Stimulated activated CD8-positive, alpha-beta memory T cell treated with anti-CD3 and anti-CD28 coated beads, Interleukin-4, amount 100 ng/mL, for 48 hours (primary cell): ENCODE results near the gene ERFL.

Experiments used
- DNase-seq: peaks from one replicate; pipeline ENCODE4 v3.0.0-alpha.2; 2020

Gene ERFL

DNA sequence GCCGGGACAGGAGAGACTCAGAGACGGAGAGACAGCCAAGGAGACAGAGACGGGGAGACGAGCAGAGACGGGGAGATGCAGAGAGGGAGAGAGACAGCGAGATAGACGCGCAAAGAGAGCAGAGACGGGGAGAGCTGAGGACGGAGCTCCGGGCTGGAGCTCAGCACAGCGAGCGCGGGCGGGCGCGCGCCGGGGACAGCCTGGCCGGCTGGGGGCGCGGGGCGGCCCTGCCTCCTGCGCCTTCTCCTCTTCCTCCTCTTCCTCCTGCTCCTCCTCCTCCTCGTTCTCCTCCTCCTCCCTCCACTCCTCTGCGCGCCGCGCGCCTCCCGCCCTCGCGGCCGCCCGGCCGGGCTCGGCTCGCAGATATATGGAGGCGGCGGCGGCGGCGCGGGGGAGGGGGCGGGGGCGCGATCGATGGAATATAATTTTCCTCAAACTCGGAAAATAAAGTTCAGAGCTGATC, at the start of gene ERFL:
Gene ERFL (minus strand): TSS at position 229 of the 463 bp plus-strand sequence. CDS start 15,530 bp downstream, outside the sequence.
- DNase-seq, result peak; percentile 52

DNA sequence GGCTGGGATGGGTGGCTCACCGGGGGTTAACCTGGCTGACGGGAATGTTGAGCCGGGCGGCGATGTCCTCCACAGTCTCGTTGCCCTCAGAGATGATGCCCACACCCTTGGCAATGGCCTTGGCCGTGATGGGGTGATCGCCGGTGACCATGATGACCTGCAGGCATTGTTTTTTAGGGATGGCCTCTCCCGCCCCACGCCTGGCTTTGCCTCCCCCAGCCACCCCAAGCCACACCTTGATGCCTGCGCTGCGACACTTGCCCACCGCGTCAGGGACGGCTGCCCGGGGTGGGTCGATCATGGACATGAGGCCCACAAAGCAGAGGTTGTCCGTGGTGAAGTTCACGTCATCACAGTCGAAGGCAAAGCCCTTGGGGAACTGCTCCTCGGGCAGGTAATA, 49.7 kb upstream of the ERFL start:
- no peak for DNase-seq

DNA sequence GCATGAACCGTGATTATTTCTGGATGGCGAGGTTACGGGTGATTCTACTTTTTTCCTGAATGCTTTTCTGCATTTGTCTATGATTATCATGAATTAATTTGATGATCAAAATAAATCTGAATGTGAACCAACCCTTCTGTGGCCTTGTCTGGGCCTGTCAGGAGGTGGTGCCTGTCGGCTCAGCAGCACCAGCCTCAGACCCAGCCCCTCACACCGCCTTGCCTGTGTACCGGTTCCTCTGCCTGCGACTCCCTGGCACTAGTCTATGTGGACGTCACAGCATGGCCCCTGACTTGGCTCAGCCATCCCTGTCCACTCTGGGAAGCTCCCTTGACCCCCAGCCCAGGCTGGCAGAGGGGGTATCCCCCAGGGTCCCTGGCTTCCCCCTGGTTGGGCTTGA, 46.4 kb upstream of the ERFL start:
- no peak for DNase-seq

GRCh38 chr19:41971363-41971762, 43.1 kb upstream of the ERFL start:
- no peak for DNase-seq

DNA sequence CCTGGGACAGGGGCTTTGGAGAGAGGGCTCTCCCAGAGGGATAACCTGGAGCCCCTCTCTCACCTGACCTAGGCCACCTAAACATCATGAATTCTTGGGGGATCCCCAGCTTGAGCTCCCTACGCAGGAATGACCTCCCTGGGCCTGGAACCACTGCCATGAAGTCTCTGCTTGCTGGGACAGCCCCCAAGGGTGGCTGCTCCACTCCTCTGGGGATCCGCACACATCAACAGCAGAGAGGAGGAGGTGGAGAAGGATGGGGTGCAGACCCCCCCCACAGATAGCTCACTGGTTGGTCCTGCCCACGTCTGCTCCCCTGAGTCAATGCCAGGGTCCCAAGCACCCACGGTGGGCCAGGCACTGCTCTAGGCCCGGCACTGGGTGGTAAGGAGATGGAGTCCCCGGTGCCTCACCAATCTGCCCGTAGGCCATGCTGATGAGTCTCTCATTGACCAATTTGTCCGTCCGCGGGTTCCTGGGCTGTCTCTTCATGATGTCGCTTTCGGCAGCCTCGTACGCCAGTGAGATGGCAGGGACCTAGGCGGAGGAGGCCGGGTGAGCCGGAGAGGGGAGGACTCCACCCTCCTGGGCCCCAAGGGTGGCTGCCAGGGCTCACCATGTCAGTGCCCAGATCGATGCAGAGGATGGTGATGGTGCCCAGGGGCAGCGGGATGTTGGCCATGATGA, 41.7 kb upstream of the ERFL start:
- DNase-seq, result no peak

DNA sequence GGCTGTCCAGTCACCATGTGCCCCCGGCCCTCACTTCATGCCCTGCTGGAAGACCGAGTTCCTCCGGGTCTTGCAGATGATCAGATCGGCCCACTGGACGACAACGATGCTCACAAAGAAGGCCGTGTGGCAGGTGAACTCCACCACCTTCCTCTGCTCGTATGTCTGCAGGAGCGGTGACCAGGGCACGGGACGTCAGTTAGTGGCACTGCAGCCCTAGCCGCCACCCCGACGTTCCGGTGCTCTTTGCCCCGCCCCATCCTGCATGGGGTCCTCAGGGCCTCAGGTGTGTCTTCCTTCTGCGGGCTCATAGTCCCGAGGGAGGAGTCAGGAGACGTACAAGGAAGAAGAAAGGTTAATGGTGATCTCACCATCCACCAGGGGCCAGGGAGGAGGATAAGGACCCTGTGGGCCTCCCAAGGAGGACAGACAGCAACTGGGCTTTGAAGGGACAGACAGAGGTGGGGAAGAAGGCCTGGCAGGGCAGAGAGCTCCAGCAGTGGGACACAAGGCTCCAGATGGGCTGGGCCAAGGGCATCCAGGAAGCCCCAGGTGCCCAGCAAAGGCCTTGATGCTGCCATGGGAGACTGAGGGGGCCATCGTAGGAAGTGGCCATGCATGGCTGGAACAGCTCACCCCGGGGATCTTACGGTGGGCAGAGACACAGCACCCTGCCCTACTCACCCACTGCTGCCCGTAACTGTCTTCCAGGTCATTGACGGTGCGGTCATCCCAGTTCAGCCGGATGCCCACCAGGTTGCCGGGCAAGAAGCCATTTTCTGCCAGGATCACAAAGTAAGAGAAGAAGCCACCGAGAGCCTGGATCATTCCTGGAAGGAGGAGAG, 40.7 kb upstream of the ERFL start:
- no peak for DNase-seq

DNA sequence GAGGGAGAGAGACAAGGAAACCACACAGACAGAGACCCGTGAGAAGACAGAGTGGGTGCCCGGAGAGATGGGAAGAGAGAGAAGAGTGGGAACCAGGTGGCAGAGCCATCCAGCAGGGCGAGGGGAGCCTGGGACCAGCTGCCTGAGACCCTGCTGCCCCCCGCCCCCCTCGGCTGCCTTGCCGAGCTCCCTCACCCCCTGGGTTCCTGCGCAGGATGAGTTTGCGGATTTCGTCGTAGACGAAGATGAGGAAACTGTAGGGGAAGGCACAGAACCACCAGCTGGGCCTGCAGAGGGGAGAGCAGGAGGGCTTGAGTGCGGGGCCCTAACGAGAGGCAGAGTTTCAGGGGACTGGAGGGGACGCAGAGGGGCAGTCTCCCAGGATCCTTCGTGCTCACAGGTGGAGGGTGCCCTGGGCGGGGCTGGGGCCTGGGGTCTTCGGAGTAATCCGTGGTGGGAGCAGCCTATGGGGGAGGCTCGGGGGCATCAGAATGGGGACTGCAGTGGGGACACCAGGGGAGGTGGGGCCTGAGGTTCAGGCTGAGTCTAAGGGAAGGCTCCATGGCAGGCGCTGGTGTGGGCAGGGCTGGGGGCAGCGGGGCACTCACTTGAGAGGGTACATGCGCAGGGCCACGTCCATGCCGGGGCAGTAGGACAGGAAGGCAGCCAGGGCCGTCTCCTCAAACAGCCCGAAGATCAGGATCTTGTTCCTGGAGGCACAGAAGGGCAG, 39.0 kb upstream of the ERFL start:
- DNase-seq, result no peak

- DNase-seq, result no peak
Observed at GRCh38 chr19:41965106-41965505, 36.9 kb upstream of the ERFL start.

- DNase-seq, result no peak
Observed at GRCh38 chr19:41960973-41961372, 32.7 kb upstream of the ERFL start.

DNA sequence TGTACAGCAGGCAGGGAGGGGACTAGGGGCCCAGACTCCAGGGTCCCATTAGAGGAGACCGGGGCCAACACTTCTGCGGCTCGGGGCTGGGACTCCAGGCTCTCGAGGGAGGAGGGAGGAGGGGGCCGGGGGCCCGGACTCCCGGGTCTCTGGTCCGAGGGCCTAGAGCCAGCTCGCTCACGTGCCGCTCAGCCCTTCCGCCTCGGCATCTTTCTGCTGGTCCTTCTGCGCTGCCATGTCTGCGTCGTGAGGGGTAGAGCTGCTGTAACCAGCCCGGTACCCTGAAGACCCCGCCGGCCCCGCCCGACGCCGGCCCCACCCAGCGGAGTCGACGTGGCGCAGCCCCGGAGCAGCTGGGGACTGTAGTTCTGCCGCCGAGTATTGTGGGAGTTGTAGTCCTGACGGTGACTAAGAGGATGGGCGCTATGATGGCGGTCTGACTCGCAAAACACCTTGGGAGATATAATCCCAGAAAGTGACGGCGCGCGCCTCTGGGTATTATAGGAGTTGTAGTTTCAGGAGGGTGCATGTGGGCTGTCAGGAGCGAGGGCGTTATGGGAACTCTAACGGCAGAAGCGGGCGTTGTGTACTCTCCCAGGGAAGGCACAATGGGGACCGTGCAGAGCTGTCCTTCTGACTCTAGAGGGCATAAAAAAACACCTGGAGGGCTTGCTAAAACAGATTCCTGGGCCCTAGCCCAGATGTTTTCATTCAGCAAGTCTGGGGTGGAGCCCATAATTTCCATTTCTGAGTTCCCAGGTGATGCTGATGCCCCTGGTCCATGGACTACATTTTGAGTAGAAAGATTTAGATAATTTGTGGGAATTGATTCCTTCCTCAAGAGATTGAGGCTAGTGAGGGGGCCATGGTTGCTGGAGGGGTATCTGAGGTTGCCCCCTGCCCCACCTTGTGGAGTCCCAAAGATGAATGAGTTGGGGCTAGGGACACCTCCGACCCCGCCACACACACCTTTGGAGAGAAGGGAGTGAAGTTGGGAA, 31.1 kb upstream of the ERFL start, which contains the start of gene RABAC1:
Gene RABAC1 (minus strand): TSS at position 266 of the 998 bp plus-strand sequence. CDS start 29 bp downstream, at position 237.
- DNase-seq, result peak; percentile 93

GRCh38 chr19:41958367-41959055, 30.3 kb upstream of the ERFL start:
- peak; percentile 94 for DNase-seq

GRCh38 chr19:41957838-41958366, 29.7 kb upstream of the ERFL start:
- peak; percentile 58 for DNase-seq

DNA sequence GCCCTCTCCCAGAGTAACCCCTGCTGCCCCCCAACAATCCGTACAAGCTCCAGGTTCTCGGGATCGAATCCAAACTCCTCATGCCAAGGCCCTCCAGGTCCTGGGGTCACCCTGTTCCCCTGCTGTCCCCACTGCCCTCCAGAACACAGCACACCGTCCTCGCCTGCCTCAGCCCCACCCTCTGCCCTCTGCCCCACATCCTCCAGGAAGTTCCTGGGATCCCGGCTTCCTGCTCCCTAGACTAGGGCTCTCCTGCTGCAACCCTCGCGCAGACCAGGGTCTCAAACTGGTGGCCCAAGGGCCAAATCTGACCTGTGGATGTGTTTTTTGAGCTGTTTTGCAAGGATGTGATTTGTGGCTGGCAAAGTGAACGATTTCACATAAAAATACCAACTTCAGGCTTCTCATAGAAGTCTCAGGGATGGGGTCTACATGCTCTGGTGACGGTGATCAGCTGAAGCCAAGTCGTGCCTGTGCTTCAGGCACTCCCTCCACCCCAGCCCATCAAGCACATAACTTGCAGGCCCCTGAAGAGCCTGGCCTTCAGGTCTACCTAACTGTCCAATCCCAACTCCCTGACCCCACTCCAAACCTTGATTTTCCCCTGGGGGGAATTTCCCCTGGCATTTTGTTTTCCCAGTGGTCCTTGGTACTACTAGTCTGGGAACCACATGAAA, 29.1 kb upstream of the ERFL start:
- DNase-seq, result no peak

DNA sequence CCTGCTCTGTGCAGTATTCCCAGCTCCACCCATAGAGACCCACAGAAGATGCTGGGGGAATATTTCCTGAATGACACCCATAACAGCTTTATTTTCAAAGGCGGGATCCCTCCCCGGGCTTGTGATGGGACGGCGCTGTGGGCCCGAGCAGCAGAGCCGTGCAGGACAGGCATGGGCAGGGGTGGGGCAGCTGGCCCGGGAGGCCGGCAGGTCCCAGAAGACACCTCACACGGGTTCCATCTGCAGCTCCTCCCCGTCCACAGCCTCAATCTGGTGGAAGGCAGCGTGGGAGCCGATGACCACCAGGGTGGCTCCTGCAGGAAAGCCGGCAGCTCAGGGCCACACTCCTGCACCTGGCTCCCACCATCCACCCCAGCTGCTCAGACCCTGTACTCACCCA, 28.4 kb upstream of the ERFL start:
- no peak for DNase-seq

DNA sequence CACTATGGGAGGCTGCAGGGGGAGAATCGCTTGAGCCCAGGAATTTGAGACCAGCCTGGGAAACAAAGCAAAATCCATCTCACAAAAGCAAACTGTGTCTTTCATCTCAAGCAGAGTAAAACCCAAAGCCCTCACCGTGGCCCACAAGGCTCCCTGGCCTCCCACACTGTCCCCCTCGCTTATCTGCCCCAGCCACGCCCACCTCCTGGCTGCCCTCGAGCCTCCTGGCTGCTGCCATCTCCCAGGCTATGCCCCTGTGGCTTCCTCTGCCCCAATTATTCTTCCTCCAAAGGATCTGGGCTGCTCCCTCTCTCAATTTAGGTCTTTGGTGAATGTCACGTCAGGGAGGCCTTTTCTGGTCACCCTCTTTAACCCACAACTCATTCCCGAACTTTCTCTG, 27.3 kb upstream of the ERFL start:
- DNase-seq, result no peak

DNA sequence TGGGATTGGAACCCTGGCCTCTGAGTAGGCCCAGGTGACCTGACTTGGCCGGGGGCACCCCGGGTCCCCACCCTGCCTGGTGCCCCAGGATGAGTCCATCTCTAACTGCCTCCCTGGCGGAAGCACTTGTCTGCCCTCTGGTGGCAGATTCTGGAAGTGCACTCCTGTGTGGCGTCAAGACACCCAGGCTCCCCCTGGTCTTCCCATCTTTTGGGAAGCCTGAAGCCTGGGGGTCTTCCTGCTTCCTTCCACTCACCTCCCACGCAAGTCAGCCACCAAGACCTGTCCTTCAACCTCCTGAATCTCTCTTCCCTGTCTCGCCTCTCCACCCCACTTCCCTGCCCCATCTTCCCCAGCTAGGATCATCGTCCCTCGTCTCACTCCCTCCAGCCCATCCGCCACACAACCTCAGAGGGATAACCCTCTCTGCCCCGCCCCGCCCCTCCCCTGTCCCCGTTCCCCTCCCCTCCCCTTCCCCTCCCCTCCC, 23.5 kb upstream of the ERFL start:
- peak; percentile 99 for DNase-seq

DNA sequence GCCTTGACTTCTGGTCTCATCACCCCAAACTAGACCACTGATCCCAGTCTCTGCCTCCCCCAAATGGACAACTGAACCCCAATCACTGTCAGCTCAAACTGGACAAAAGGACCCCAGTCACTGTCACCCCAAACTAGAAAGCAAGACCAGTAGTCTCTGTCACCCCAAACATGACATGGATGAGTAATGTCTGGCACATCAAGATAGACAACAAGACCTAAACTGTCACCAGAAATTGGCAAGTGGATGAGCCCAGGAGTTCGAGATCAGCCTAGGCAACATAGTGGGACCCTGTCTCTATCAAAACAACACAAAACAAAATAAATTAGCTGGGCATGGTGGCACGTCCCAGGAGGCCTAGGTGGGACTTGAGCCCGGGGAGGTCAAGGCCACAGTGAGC, 18.8 kb upstream of the ERFL start:
- no peak for DNase-seq

GRCh38 chr19:41945135-41945766, 17.0 kb upstream of the ERFL start:
- DNase-seq, result peak; percentile 92

GRCh38 chr19:41944336-41944735, 16.1 kb upstream of the ERFL start:
- no peak for DNase-seq
